ENCODE data around the gene FBL.

The FBL gene

DNA sequence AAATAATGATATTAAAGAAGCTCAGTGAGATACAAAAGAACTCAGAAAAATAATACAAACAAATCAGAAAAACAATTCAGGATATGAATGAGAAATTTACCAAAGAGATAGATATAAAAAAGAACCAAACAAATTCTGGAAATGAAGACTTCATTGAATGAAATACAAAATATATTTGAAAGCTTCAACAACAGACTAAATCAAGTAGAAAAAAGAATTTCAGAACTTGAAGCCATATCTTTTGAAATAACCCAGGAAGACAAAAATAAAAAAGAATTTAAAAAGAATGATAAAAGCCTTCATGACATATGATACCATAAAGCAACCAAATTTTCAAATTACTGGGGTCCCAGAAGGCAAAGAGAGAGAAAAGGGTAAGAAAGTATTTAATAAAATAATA lies 57.9 kb downstream of the FBL start:
- no peak for DNase-seq (ENCODE audit: low spot score)

Data from kidney tubule cell (primary cell).